ENCODE results near the gene GABRG3. TPM values are rescaled to one million over a fixed set of nuclear protein-coding genes. Genes with fewer than 3 reads are reported as not detected.

GABRG3 gene
- total RNA-seq, 1 experiment from 2014 or later, result not detected

- H3K27ac Mint-ChIP-seq (ENCODE audit: unreplicated experiment), result no peak overlapping the region
- CTCF ChIA-PET, result no interaction called here
- no peak for DNase-seq
- no peaks in the 10 kb centered on the region for H3K9me3 Mint-ChIP-seq (ENCODE audit: low read depth, unreplicated experiment)
- intact Hi-C loops (cut with micrococcal nuclease; ENCODE audit: unreplicated experiment), result no loop called here
- TF ChIP-seq CTCF (IDR thresholded peaks at IDR 0.05; ENCODE audit: unreplicated experiment), result no peak
- no peaks in the 10 kb centered on the region for H3K4me1 Mint-ChIP-seq (ENCODE audit: low read depth, unreplicated experiment)
- BruUV-seq (replicated peaks), result no TSS peak
- H3K4me3 Mint-ChIP-seq (ENCODE audit: low read depth, unreplicated experiment), result no peak overlapping the region
- no peaks in the 10 kb centered on the region for H3K36me3 Mint-ChIP-seq (ENCODE audit: insufficient read depth, unreplicated experiment)
- H3K27me3 Mint-ChIP-seq (ENCODE audit: unreplicated experiment), result no peaks in the 10 kb centered on the region
Observed at GRCh38 chr15:27579738-27580137, 608.8 kb downstream of the GABRG3 start.

GRCh38 chr15:27582726-27583410 lies 611.9 kb downstream of the GABRG3 start:
- Mint-ChIP-seq H3K27ac (ENCODE audit: unreplicated experiment) (no peak overlapping the region), H3K36me3 (ENCODE audit: insufficient read depth, unreplicated experiment) (no peaks in the 10 kb centered on the region), H3K4me1 (ENCODE audit: low read depth, unreplicated experiment) (no peaks in the 10 kb centered on the region), H3K4me3 (ENCODE audit: low read depth, unreplicated experiment) (no peak overlapping the region), H3K27me3 (ENCODE audit: unreplicated experiment) (no peaks in the 10 kb centered on the region), H3K9me3 (ENCODE audit: low read depth, unreplicated experiment) (no peaks in the 10 kb centered on the region)
- DNase-seq, result no peak
- no peak for TF ChIP-seq CTCF (IDR thresholded peaks at IDR 0.05; ENCODE audit: unreplicated experiment)
- CTCF ChIA-PET, result no interaction called here
- no TSS peak for BruUV-seq (replicated peaks)
- intact Hi-C loops (cut with micrococcal nuclease; ENCODE audit: unreplicated experiment), result no loop called here

- no peak for DNase-seq
- intact Hi-C loops (cut with micrococcal nuclease; ENCODE audit: unreplicated experiment), result no loop called here
- H3K27me3 Mint-ChIP-seq (ENCODE audit: unreplicated experiment), result no peaks in the 10 kb centered on the region
- CTCF ChIA-PET, result no interaction called here
- no TSS peak for BruUV-seq (replicated peaks)
- H3K27ac Mint-ChIP-seq (ENCODE audit: unreplicated experiment), result no peak overlapping the region
- H3K36me3 Mint-ChIP-seq (ENCODE audit: insufficient read depth, unreplicated experiment), result no peaks in the 10 kb centered on the region
- no peak overlapping the region for H3K4me3 Mint-ChIP-seq (ENCODE audit: low read depth, unreplicated experiment)
- H3K4me1 Mint-ChIP-seq (ENCODE audit: low read depth, unreplicated experiment), result no peaks in the 10 kb centered on the region
- no peak for TF ChIP-seq CTCF (IDR thresholded peaks at IDR 0.05; ENCODE audit: unreplicated experiment)
- H3K9me3 Mint-ChIP-seq (ENCODE audit: low read depth, unreplicated experiment), result no peaks in the 10 kb centered on the region
Observed at GRCh38 chr15:27583651-27584050, 612.7 kb downstream of the GABRG3 start.

GRCh38 chr15:27585041-27585640 lies 614.2 kb downstream of the GABRG3 start:
- H3K9me3 Mint-ChIP-seq (ENCODE audit: low read depth, unreplicated experiment), result peaks cover 4% of the 10 kb centered on the region
- DNase-seq, result no peak
- no peaks in the 10 kb centered on the region for H3K36me3 Mint-ChIP-seq (ENCODE audit: insufficient read depth, unreplicated experiment)
- BruUV-seq (replicated peaks), result no TSS peak
- H3K4me3 Mint-ChIP-seq (ENCODE audit: low read depth, unreplicated experiment), result no peak overlapping the region
- H3K27ac Mint-ChIP-seq (ENCODE audit: unreplicated experiment), result no peak overlapping the region
- TF ChIP-seq CTCF (IDR thresholded peaks at IDR 0.05; ENCODE audit: unreplicated experiment), result no peak
- no peaks in the 10 kb centered on the region for H3K27me3 Mint-ChIP-seq (ENCODE audit: unreplicated experiment)
- H3K4me1 Mint-ChIP-seq (ENCODE audit: low read depth, unreplicated experiment), result no peaks in the 10 kb centered on the region
- CTCF ChIA-PET, result no interaction called here
- intact Hi-C loops (cut with micrococcal nuclease; ENCODE audit: unreplicated experiment), result no loop called here

Measured in Calu3 (cell line).